ENCODE results near the gene NRXN3. TPM values are rescaled to one million over a fixed set of nuclear protein-coding genes. Genes with fewer than 3 reads are reported as not detected.

NRXN3 gene
- total and polyA plus RNA-seq, 4 donors: 0.07 to 1.2 (median 0.23) TPM

- no peaks in the 10 kb centered on the region for H3K36me3 ChIP-seq (ENCODE audit: control insufficient read depth in 4 of 4, insufficient read depth in 3 of 4, low read depth in 1 of 4, low read length in 3 of 4)
- H3K27ac ChIP-seq (ENCODE audit: low read depth in 1 of 2, low read length in 2 of 2): no peak overlapping the region
- H3K9ac ChIP-seq (ENCODE audit: low read depth in 1 of 2, low read length in 2 of 2): no peak overlapping the region
- TF ChIP-seq ATF3 (IDR thresholded peaks at IDR 0.05): no peak
- no peak for TF ChIP-seq CTCF (IDR thresholded peaks at IDR 0.05; ENCODE audit: low read depth, low read length, missing input control)
- TF ChIP-seq YY1 (IDR thresholded peaks at IDR 0.05): no peak
- no peak for TF ChIP-seq TAF1 (conservative IDR thresholded peaks at IDR 0.05)
- TF ChIP-seq EGR1 (IDR thresholded peaks at IDR 0.05; ENCODE audit: low read depth in 2 of 2): no peak
- TF ChIP-seq MAX (IDR thresholded peaks at IDR 0.05): no peak
- TF ChIP-seq ZBTB33 (IDR thresholded peaks at IDR 0.05): no peak
- no peak for TF ChIP-seq SP1 (IDR thresholded peaks at IDR 0.05)
- no peak for TF ChIP-seq GABPA (IDR thresholded peaks at IDR 0.05 in 1 of 2, conservative IDR thresholded peaks at IDR 0.05 in 1 of 2)
- H3K27me3 ChIP-seq (ENCODE audit: control insufficient read depth in 4 of 4, insufficient read depth in 4 of 4, low read length in 3 of 4): peaks cover 0 to 2% (median 0%) of the 10 kb centered on the region in 4 donors
- no peak for DNase-seq (ENCODE audit: low spot score)
- 63% methylated on average over 3 of the region's 3 CpGs for WGBS
- H3K9me3 ChIP-seq (ENCODE audit: control insufficient read depth in 4 of 4, low read length in 3 of 4): no peaks in the 10 kb centered on the region
- no peaks in the 10 kb centered on the region for H3K4me1 ChIP-seq (ENCODE audit: control insufficient read depth in 4 of 4, insufficient read depth in 4 of 4, low read length in 3 of 4)
- H3K4me3 ChIP-seq (ENCODE audit: low read depth in 1 of 3, low read length in 3 of 3): no peak overlapping the region
These were observed 1076.0 kb downstream of the NRXN3 start for GRCh38 chr14:79246173-79246572.

GRCh38 chr14:79248126-79248525 lies 1078.0 kb downstream of the NRXN3 start:
- no peak for DNase-seq (ENCODE audit: low spot score)
- no peak overlapping the region for H3K9ac ChIP-seq (ENCODE audit: low read depth in 1 of 2, low read length in 2 of 2)
- TF ChIP-seq HNF4A (conservative IDR thresholded peaks at IDR 0.05) (no peak), RAD21 (IDR thresholded peaks at IDR 0.05) (no peak), JUND (IDR thresholded peaks at IDR 0.05) (no peak), MAX (IDR thresholded peaks at IDR 0.05) (no peak), ZBTB33 (IDR thresholded peaks at IDR 0.05) (no peak), TAF1 (conservative IDR thresholded peaks at IDR 0.05) (no peak), FOXA1 (IDR thresholded peaks at IDR 0.05) (no peak), REST (IDR thresholded peaks at IDR 0.05) (no peak)
- no peaks in the 10 kb centered on the region for H3K36me3 ChIP-seq (ENCODE audit: control insufficient read depth in 4 of 4, insufficient read depth in 3 of 4, low read depth in 1 of 4, low read length in 3 of 4)
- peaks cover 0 to 2% (median 0%) of the 10 kb centered on the region in 4 donors for H3K27me3 ChIP-seq (ENCODE audit: control insufficient read depth in 4 of 4, insufficient read depth in 4 of 4, low read length in 3 of 4)
- no peak overlapping the region for H3K27ac ChIP-seq (ENCODE audit: low read depth in 1 of 2, low read length in 2 of 2)
- H3K9me3 ChIP-seq (ENCODE audit: control insufficient read depth in 4 of 4, low read length in 3 of 4): no peaks in the 10 kb centered on the region
- 70% methylated on average over 2 of the region's 2 CpGs for WGBS
- H3K4me1 ChIP-seq (ENCODE audit: control insufficient read depth in 4 of 4, insufficient read depth in 4 of 4, low read length in 3 of 4): no peaks in the 10 kb centered on the region
- H3K4me3 ChIP-seq (ENCODE audit: low read depth in 1 of 3, low read length in 3 of 3): no peak overlapping the region
